PFSK-1 (cell line): ENCODE results near the gene HTRA2.

Experiments used
- POLR2AphosphoS5 ChIP-seq: IDR thresholded peaks from 2 replicates; pipeline ENCODE4 v1.6.1; 2012; ENCODE audit warnings: low read depth, mild to moderate bottlenecking, control low read depth, low read length, moderate library complexity
- TAF1 ChIP-seq: IDR thresholded peaks from 2 replicates; pipeline ENCODE4 v1.6.1; 2012; ENCODE audit warnings: low read length, control low read depth, borderline replicate concordance; ENCODE audit not compliant: insufficient read depth

DNA sequence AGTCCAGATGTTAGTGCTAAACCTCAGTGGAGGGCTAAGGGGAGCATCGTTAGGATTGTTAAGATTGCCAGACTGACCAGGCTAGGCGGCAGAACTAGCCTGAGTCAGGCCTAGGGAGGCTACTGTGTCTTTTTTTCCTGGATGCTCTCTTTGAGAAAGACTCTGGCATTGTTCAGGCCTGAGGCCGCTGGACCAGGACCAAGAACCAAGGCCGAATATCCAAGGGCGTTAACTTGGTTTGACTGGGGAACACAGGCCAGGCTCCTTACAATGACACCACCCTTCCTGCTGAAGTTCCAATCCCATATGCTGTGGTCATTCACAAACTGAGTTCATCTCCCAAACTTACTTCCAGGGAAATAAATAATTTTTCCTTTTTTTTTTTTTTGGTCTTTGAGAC, 10.6 kb downstream of the HTRA2 start:
- no peak for TF ChIP-seq TAF1
- TF ChIP-seq POLR2AphosphoS5: no peak
